ENCODE results near the gene PTPRM.

The PTPRM gene

DNA sequence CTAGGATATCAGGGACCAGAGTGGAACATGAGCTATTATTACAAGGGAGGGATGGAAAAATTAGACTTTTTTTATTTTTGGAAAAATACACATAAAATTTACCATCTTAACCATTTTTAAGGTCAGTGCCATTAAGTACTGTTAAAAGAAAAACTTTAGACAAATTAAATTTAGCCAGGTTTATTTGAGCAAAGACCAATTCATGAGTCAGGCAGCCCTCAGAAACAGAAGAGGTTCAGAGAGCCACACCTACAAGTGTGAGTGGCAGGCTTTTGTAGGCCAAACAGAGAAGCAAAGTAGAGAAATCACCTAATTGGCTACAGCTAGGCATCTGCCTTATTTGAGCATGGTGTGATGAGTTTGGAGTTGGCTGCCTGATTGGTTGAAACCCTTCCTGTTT, 740.8 kb downstream of the PTPRM start:
- DNase-seq = no peak

DNA sequence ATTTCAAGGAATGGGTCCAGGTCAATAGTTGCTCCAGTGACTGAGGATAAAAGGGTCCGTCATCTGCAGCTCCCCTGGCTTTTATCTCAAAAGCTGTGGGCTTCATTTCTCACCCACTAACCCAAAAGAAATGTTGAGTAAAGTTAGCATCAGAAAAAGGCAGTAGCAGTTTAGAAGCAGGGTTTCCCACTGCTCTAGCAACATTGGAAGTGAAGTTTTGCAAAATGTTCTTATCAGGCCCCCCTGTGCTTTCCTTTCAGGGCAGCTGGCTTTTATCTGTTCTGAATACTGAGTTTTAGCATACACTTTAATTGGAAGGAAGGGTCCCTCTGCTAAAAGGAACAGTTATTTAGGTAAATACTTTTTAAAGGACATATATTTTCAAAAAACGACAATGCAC, 745.9 kb downstream of the PTPRM start:
- no peak for DNase-seq

DNA sequence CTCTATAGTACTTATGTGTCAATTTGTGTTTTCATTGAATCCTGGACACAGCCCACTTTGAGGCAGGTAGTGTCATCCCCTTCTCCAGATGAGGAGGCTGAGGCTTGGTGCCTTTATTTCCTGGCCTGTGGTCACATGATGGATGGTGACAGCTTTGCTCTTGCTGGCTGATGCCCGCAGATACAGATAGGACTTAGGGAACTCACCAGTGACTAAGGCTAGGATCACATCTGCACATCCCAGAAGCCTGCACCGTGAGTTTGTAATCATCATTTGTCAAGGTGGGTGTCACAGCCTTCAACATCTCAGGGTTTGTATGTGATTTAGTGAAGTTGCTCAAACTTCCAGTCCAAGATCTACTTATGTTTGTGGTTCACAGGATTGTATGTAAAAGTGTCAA, 747.0 kb downstream of the PTPRM start:
- no peak for DNase-seq

DNA sequence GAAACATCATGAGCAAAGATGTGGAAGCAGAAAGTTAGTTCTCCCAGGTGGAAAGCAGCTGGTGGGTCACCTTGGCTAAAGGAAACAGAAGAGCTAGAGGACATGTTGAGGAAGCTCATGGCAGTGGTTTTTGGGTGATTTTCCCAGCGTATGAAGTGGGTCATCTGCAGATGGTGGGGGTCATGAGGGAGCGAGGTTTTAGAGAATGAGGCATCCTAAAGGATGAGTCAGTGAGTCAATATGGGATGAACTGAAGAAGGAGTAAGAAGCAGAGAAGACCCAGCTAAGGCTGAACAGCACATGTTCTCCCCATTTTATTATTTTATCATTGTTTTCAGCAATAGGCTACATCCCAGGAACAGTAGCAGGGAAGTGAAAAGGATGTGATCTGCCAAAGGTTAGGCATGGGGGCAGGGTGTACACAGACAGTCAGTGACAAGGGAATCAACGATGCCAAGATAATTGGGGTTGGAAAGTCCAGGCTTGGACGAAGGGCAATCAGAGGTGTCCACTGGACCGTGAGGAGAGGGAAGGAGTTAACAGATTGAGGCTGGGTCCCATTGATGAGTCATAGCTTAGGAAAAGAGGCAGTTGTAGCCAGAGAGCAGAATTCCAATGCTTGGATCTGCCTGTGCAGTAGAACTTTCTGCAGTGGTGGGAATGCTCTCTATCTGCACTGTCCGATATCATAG, 752.8 kb downstream of the PTPRM start:
- DNase-seq = peak; percentile 61

DNA sequence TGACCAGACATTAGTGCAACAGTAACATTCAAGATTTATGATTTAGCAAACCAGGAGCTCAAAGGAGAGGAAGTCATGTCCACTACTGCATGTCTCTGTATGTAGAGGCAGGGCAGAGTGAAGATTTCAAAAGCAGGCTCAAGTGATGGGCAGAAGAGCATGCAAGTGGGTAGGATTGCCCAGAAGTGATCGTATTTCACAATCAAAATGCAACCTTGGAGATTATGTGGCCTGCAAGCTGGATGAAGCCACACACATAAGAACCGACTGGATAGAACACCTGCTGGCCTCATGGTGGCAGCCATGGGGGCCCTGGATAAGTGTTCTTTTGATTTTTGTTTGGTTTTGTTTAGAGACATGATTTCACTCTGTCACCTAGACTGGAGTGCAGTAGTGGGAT, 755.4 kb downstream of the PTPRM start:
- DNase-seq = no peak

DNA sequence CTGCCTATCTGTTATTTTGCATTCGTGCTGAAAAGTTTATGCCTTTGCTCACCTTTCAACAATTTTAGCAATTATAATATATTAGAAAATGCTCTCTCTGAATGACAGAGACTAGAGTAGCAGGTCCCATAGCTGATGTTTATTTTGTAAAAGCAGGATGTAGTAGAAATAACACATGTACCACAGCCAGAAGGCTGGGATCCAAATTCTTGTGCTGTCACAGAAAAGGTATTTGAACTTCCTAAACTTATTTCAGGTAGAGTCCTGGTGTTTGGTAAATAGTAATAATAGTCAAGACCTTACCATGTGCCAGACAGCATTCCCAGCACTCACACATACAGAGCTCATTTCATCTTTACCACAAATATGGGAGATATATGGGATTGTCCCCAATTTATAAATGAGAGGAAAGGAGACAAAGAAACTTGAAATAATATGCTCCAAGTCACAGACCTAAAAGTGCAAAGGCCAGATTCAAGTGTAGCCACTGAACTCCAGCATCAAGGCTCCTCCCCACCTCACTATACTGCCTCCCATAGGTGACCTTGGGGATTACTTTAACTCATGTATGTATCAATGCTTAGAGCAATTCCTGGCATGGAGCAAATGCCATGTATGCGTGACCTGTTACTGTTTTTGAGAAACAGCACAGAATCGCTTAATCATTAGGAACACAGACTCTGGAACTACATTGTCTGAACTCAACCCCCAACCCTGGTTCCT, 757.4 kb downstream of the PTPRM start:
- DNase-seq = no peak

DNA sequence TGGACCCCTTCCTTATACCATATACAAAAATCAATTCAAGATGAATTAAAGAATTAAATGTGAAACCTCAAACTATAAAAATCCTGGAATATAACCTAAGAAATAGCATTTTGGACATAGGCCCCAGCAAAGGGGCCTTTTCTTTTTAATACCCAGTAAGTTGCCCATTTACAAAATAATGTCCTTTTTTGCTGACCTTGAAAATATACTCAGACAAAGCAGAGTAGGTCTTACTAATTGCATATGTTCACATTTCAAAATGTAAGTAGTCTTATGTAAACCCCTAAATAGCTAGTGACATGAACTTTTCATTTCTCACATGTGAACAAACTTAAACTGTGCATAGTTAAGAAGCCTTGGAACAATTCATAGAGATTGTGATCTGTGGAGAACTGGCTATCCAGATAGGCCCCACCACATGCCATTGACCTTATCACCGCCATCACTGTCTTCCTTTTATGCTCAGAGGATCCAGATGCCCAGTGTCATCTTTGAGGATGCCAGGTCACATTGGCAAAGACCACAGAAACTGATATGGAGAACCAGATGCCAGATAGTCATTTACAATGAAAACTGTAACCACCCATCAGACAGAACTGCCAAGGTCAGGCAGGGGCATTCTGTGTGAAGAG, 759.8 kb downstream of the PTPRM start:
- DNase-seq = no peak

DNA sequence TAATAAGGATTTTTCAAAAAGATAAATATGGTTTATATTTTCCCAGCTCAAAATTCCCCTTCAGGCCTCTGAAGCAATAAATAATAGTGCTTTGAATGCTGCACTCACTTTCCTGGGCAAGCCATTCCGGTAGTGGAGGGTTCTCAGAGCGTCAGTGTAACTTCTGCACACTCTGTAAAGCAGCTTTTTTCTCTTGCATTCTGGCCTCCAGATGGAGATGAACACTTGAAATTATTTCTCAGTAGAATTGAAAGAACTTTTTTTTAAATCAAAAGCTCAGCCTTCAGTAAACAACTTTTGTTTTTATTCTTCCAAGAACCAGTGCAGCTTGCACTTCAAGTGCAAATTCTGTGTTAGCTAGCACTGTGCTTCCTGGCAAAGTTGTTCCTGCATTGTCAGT, 761.0 kb downstream of the PTPRM start:
- DNase-seq = no peak

DNA sequence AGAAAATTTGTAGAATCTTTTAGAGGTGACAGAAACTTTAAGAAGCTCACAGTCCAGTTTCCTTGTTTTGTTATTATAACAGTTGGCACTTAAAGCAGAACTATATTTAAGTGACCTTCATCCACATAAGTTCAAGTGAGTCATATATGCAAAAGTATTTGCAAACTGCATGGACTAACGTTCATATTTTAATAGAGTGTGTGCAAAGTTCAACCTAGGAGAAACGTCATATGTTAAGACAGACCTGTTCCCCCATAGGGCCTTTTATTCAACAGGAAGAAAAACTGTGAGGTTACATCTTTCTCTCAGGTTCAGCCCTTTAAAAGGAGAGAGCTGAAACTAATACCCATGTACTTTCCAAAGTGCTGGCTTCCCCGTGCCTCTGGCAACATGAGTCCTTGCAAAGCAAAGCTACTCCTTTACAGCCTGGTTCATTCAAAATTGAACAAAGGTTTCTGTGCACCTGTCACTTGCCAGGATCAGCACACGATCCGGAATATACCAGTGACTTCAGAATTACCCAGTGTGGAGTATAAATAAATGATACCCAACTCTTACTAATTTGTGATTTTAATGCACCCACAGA, 762.2 kb downstream of the PTPRM start:
- peak; percentile 89 for DNase-seq

DNA sequence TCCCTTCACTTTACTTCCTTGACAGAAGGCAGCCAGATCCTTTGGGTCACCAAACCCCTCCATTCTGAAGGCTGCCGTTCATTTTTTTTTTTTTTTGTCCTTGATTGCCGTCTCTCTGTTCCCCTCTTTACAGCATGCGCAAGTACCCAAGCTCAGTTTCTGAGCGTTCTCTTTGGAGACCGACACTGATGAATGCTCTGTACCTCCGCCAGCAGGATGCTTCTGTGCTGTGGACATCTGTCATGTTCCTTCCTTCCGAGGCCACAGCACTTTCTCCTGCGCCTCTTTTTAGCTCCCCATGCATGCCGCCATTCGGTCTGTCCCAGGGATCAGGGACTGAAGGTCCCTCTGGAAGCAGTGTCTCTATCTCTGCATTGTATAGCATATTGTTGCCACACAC, 763.5 kb downstream of the PTPRM start:
- DNase-seq = no peak

DNA sequence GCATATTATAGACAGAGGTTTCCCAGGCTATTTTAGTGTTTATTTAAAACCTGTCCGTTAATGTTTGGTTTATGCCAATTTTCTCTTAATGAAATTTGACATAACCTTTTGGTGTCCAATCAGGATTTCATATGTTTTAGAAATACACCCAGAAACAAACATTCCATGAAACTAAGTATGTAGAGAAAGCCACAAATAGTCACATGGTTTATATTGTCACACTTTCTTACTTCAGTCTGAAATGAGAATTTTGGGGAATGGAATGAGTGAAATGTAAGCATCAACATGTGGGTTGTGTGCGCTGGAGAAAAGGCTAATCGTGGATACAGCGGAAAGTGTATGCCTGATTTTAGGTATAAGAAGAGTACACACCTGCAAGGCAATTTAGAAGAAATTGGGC, 765.2 kb downstream of the PTPRM start:
- no peak for DNase-seq

DNA sequence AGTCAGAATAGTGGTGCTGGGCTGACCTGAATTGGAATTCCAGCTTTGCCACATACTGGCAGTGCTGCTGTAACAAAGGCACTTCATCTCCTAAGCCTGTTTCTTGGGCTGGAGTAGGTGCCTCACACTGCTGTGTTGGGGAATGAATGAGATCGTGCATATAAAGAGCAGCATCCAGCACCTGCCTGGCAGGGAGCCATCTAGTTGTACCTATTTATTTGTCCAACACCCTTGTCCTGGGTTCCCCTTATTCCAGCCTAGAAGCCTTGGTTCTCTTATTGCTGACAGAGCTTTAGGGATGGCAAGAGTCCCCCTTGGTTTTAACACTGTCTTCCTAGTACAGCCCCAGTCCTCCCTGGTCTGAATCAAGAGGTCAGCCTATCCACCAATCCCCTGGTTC, 766.8 kb downstream of the PTPRM start:
- DNase-seq = no peak

DNA sequence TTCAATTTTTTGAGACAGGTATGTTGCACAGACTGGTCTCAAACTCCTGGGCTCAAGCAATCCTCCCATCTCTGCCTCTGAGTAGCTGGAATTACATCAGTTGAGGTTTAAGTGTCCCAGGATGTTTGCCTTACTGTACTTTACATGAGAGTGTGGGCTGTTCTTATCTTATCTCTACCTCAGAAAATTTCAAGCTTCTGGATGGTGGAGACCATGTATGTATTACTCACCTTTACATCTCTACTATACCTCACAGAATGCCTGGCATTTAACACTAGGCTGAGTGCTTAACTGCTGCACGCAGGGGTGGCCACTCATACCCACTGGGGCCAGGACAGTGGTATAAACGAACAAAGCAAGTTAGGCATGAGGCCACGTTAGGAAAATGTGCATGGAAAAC, 770.1 kb downstream of the PTPRM start:
- DNase-seq = no peak

DNA sequence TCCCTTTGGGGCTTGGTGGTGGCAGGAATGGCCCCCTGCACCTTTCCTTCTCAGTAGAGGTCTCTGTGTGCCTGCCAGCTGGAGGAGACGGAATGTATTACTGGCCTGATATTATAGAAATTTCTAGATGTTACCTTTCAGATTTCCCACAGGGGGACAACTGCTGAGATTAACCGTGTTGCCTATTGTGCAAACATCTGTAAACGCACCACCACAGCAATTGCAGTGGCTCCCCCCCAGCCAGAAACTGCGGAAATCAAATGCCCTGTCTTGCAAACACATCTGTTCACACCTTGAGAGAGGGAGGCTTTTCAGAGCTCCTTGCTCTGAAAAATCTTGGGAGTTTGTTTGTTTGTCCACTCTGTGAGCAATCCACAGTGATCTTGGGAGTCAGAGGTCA, 772.1 kb downstream of the PTPRM start:
- no peak for DNase-seq

DNA sequence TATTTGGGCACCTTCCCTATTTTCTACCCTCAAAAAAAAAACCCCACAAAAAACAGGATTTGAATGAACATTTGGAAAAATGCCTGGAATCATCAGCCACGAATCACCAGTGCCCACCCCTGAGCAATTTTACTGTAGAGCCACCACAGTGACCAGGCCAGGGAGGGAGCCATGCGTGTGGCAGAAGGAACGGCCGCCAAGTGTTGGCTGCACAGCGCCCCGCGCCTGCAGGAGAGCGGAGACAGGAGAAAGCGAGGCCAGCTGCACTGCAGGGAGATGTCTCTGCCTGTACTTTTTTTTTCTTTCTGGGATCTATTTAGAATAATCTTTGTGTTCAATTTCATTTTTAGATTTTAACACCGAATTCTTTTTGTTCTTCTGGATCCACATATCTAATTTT, 772.8 kb downstream of the PTPRM start:
- no peak for DNase-seq

DNA sequence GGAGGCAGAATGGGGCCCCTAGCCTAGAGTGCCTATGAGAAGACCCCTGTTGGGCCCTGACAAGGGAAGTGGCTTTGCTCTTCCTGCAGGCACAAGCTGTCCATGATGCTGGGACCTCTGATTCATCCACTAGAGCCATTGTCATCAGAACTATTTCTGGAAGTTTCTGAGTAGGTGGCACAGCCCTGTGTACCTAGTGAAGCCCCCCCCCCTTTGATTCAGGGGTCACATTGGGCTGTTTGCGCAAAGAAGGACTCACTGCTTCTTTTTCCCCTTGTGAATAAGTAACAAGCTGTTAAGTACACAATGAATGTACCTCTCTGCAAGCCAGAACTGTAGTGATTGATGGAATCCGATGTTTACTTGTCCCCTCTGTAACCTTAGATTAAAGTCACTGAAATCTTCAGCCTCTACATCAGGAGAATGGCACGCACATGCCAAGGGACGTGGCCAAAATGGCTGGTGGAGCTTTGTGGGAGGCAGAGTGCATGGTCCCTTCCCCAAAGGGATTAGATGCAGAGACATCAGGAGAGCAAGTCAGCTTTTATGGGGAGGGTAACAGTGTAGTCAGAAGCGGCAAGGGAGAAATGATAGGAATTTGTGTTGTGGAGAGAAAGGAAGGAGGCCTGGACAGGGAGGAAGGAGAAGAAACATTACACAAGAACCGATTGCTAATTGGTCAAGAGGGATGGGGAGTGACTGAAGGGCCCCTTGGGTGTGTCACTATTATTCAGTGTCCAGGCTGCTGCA, 774.5 kb downstream of the PTPRM start:
- peak; percentile 57 for DNase-seq

DNA sequence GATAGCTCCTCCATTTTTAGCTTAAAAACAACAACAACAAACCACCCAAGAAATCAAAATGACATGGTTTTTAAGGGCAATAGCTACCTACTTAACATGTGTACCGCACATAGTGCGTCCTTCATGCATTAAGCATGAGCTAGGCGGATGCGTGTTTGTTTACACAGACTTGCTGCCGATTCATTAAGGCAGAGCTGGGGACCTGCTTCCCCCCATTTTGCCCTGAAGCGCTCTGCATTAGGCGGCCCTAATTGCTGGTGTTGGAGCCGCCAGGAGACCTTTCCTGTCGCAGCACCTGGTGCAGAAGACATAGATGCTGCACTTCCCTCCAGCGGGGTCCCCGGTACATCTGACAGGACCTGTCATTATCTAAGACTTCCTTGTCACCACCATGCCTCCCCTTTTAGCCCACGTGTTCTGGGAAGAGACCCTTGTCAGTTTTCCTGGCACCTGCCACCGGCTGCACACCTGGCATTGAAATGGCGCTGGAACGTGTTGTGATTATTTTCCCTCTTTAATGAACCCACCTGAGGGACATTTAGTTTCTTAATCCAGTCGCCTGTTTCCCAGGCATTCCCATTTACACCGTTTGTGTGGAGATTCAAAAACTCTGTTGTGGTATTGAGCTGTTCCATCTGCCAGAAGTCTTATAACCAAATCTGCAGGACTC, 781.1 kb downstream of the PTPRM start:
- no peak for DNase-seq

DNA sequence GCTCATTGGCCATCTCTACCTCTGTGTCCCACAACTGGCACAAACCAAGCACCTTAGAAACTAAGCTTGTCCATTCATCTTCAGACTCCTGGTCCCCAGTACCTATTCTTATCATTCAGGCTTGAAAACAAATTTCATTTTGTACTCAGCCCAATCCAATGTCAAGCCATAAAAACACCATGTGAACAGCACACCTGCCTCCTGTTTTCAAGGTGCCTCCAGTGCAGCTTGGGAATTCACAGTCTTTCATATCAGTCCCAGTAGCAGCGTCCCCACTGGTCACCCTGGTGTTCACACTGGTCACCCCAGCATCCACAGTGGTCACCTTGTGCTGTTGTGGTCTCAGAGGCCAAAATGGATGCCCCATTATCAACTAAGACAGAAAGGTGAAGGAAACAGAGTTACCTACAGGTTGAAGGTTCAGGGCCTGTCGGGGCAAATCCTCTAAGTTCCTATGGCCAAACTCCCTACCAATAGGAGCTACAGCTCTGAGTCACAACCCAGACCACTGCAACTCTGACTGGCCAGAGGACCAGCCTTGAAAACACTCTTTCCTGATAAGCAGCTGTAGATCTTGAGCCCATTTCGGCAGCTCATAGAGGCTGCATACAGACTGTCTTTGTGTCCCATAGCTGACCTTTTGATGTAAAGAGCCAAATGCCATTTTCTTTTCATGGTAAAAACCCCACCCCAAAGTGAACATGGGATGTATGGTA, 782.6 kb downstream of the PTPRM start:
- DNase-seq = no peak

DNA sequence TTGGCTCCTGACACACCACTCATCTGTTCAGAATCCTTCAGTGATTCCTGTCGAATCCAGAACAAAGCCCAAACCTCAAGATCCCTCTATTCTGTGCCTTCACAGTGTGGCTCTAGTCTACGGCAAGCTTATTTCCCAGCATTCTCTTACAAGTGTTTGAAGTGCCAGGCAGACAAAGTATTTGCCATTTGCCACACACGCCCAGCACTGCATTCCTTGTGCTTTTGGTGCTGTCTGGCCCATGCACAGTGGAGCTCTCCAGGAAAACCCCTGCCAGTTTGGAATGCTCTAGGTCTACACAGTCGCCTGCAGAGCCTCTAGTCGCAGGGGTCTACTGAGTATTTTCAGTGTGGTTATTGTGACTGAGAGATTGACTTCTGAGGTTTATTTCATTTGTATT, 783.5 kb downstream of the PTPRM start:
- DNase-seq = no peak

DNA sequence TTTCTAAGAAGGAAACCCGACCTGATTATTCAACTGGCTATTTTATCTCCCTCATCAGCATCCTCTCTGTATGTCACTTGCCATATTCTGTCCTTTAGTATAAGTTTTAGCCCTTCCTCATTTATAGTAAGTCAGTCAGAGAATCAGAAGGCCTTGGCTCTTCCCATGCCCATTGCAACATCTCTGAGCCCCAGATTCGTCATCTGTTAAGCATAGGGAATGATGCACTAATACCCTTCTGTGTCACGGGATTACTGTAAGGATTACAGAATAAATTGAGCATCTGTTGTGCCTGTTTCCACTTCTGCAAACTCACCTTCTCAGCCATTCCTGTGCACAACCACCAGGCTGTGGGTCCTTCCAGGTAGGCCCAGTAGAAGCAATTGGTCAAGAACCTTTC, 784.0 kb downstream of the PTPRM start:
- DNase-seq = peak; percentile 86

DNA sequence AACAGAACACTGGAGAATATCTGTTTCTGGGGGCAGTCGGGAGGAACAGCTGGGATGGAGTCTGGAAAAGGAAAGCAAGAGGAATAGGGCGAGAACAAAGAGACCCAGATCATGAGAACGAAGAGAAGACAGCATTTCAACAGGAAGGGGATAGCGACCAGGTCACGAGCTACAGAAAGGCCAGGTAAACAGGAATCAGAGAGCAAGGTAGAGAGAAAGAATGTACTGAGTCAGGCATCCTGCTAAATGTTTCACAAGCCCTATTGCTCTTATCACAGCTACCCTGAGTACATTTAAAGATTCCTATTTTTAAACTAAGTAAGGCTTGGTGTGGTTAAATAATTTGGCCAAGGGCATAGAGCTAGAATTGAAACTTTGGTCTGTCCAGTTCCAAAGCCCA, 787.2 kb downstream of the PTPRM start:
- no peak for DNase-seq

DNA sequence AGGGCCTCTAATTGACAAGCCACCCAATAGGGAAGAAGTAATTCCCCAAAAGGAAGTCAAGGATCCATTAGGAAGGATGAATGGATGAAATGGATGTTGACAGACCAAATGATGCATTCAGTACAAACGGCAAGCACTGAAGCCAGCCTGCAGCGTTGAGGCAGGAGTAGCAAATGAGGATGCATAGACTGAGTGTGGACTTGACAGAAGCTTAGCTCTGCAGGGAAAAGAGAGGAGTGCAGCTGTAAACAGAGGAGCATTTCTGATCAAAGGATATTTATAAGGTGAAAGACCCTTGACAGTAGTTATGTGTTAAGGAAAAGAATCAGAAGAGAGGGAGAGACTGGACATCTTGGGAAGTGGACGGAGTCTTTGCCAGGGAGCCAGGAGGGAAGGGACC, 788.9 kb downstream of the PTPRM start:
- DNase-seq = no peak
